Glomerular endothelial cell (primary cell): ENCODE measurements around the gene ICA1L. TPM values are rescaled to one million over a fixed set of nuclear protein-coding genes. Genes with fewer than 3 reads are reported as not detected.
"Not testable (repeated sequence)": the region's sequence is repeated elsewhere in the genome, so short reads cannot be mapped to it uniquely, and the experiment has no call there.

Source experiments
- DNase-seq: peaks from one replicate; pipeline ENCODE4 v3.0.0-alpha.2; 2011; ENCODE audit warnings: low read depth, low spot score; ENCODE audit errors: extremely low read depth
- total RNA-seq: library from RNA; depleted of rRNA; stranded (reverse); fragments of >200 nt; gene quantifications from 2 replicates; pipeline ENCODE4 v1.2.3, GENCODE V29; 2015

ICA1L gene
- total RNA-seq: 1.9 and 3.6 TPM in 2 replicates

DNA sequence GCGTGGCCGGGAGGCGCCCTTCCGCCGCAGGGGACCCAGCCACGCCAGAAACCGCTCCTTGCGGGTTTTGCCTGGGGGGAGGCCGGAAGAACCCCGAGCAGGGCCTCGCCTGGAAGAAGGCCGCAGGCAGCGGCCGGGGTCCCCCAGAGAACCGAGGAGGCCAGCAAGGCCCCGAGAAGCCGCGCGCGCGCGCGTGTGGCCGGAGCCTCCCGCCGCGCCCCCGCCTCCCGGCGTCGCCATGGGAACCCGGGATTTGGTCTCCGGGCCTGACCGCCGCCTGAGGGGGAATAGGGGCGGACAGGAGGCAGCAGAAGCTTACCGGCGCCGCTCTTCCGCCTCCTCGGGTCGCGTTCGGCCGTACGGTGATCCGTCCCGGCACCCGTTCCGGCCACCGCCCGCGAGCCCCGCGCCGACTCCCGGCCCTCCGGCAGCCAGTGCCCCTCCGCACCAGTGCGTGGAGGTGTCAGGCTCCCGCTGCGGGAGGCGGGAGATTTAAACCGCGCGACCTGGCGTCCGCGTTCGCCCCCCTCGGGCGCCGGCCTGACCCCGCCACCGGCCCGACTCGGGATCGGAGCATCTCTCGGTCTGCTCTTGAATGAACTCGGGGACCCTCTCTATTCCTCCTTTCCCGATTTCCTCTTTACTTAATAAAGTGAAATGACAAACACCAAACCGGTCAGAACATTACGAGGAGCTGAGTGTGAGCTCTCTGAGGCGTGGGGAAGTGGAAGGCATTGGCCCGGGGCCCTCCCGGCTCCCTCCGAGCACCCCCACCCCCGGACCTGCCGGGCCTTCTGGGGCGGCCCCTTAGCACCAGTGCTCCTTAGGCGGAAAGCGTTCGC, at the start of gene ICA1L:
ICA1L (minus strand) TSS at position 467 of the 842 bp plus-strand sequence. CDS start 42,757 bp downstream, outside the sequence.
- no peak for DNase-seq

DNA sequence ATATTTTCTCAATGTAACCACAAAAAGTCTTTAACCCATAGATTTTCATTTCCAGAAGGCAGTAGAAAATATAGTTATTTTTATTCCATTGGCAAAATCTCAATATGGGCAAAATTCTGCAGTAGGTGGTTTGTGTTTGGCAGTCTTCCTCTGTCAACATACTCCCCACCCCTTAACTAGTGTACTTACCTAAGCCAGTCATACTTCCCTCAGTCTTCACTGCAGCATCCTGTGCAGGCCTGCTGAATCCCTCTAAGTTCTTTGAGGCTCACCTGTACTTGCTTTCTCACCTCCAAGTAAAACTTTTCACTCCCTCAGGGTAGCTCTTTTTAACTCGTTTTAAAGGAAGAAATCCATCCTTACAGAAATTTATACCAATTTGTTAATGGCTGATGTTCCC, 47.3 kb upstream of the ICA1L start:
- no peak for DNase-seq

DNA sequence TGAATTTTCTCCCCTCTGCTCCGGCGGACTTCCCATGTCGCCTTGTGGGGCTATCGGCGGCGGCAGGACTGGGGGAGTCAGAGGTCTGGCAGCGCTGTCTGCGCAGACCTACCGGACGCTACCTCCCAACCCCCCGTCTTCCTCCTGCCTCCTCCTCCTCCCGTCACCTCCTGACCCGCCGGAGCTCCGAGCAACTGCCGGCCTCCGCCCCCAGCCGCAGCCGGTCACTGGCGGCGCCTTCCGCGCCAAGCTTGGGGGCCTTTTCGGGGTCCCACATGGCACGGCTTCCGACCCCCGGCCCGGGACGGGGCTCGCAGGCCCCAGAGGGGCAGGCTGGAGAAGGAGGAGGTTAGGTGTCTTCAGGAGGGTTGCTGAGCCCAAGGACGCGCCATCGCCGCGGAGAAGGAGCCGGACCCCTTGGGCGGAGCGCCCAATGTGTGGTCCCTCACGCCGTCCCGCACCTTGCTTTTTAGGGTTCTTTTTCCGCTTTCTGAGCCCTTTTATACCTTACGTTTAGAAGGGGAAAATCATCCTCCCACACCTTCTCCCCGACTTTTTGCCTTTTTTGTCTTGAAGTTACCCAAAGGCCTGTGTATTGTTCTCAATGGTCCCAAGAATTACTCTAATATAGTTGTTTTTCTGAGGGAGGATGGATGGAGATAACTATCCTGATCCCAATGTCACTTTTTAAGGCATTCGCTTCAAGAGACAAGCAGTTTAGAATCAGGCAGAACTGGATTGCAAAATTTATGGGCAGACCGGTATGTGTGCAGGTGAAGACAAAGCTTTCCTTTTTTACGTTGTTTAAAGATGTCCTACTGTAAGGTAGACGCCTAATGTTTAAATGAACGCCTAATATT, 41.0 kb upstream of the ICA1L start:
- not testable (repeated sequence) for DNase-seq

DNA sequence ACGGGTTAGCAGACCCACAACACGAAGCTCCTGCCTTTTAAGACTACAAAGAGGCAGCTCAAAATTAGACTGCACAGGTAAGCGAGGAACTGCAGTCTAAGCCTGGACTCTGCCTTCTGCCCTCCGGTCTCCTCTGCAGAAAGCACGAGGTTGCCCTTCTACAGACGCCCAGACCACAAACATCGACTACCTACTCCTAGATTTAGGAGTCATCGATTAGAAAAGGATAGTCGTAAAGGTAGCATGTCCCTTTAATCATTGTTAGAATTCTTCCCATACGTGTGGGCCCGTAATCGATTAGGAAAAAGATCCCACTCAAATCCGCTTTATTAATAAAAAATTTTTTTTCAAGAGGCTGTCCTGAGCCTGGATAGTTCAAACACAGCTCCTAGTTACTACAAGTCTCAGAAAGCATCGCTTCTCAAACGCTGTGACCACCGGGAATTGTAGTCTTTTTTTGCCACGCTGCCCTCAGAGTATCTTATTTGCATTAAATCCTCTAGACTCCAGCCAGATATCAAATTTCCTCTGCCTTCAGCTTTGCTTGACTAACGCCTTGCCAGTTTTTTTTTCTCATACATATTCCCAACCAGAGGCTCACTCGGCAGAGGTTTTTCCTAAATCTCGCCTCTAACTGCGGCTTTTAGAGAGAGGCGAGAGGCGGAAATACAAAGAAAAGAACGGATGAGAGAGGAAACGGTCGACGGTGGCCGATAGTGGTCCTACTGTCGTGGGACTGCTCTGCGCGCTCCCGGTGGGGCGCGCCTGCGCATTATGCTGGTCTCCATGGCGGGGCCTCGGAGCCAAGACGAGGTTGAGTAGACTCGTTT, 40.2 kb upstream of the ICA1L start, which contains the start of the genes CARF and WDR12:
CARF (plus strand) TSS at position 764 of the 830 bp plus-strand sequence. CDS start 29,628 bp downstream, outside the sequence.
WDR12 (minus strand) TSS at position 162 of the 830 bp plus-strand sequence. CDS start 197 bp downstream, outside the sequence.
- DNase-seq: peak; percentile 86

DNA sequence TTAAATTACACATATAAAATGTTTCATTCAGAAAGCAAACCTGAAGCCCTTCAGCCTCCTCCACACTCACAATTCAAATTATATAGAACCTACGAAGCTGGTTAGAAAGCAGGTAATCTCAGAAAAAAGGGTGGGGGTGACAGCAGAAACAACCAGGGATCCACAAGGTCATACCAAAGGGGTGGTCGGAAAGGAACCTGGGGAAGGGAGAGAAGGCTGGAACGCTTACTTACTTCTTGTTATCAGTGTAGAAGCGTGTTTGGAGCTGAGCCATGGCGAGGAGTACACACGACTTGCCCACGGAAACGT, 39.6 kb upstream of the ICA1L start:
- no peak for DNase-seq

DNA sequence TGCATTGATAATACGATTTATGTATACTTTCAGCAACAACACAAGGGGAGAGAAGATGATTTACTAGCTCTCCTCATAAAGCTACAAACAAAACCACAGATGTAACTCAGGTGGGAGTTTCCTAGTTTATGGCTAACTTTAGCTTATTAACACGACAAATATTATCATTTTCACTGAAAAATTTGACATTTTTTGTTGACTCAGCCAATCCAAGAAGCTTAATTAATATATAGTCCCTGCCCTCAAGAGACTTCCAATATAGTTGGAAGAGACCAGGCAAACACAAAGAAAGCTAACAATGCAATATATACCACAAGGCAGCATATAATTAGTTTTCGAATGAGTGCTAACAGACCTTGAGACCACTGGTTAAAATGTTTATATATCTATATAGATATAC, 39.1 kb upstream of the ICA1L start:
- no peak for DNase-seq

DNA sequence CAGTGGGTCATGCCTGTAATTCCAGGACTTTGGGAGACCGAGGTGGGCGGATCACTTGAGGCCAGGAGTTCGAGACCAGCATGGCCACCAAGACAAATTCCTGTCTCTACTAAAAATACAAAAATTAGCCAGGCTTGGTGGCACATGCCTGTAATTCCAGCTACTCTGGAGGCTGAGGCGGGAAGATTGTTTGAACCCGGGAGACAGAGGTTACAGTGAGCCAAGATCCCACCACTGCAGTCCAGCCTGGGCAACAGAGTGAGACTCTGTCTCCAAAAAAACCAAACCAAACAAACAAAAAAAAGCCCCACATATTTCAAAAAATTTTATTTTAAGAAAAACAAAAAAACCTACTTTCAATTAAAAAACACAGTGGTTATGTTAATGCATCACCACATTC, 38.7 kb upstream of the ICA1L start:
- not testable (repeated sequence) for DNase-seq

DNA sequence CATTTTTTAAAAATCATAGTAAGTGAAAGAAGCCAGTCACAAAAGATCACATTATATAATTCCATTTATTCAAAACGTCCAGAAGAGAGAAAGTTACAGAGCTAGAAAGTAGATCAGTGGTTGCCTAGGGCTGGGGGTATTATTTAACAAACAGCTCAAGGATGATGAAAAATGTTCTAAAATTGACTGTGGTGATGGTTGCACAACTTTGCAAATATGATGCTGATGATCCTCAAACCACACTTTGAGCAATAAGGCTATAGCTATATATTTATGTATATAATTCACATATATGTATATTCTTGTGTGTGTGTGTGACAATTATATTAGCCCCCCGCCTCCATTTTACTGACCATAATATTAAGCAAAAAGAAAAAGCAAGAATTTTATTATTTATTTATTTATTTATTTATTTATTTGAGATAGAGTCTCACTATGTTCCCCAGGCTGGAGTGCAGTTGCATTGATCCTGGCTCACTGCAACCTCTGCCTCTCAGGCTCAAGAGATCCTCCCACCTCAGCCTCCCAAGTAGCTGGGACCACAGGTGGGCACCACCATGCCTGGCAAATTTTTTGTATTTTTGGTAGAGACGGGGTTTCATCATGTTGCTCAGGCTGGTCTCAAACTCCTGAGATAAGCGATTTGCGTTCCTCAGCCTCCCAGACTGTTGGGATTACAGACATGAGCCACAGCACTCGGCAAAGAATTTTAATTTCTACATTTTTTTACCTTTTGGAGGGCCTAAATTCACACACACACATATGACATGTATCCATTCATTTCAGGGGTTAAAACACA, 38.0 kb upstream of the ICA1L start:
- DNase-seq: no peak

DNA sequence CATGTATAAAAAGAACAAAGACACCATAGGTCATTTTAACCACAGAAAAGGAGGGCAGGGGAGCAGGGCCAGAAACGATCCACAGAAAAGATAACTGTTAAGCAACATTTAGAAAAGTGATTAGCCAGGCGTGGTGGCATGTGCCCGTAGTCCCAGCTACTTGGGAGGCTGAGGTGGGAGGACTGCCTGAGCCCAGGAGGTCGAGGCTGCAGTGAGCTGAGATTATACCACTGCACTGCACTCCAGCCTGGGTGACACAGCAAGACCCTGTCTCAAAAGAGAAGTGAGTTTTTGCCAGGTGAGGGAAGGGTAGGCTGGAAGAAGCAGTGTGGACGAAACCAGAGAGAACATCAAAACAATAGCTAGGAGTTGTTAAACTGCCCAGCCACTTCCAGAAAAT, 36.6 kb upstream of the ICA1L start:
- DNase-seq: no peak

DNA sequence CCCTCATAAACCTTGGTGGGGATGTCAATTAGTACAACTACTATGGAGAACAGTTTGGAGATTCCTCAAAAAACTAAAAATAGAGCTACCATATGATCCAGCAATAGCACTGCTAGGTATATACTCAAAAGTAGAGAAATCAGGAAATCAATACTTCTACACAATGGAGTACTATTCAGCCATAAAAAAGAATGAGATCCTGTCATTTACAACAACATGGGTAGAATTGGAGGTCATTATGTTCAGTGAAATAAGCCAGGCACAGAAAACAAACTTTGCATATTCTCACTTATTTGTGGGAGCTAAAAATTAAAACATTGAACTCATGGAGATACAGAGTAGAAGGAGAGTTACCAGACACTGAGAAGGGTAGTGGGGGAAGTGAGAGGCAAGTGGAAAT, 33.9 kb upstream of the ICA1L start:
- not testable (repeated sequence) for DNase-seq

DNA sequence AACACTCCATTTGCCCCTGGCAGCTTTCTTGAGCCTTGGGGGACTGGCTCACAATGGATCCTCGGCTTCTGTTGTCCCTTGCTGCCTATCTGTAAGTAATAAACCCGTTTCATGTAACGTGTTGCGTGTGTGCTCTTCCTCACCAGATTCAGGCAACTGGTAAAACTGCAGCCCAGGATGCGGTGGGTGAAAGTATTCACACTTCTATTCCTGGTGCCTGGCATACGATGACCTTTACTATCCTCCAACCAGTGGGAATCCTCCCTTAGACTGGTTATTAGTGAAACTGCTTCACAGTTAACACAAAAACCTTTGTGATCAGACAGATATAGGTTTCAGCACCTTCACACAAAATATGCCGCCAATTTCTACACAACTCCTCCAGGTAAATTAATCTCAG, 13.6 kb upstream of the ICA1L start:
- DNase-seq: no peak

DNA sequence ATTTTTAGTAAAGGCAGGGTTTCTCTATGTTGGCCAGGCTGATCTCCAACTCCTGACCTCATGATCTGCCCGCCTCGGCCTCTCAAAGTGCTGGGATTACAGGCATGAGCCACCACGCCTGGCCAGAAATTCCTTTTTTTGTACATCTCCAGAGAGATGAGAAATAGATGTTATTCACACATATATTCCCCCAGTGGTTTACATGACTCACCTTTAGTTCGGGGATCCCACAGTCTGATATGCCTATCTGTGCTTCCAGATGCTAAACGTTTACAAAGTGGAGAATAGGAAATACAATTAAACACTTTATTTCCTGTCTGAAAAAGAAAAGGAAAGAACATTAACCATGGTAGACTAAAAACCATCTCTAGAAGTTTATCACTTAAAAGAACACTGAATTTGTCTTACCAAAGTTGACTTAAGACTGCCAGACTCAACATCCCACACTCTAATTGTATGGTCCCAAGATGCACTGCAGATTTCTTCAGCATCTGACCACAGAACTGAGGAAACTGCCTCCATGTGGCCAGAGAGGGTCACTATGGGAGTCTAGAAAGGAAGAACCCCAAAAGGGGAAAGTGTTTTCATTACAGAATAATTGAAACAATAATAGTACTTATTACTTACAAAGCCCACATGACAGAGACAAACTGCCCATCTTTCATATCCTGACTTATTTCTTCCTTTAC, 12.6 kb upstream of the ICA1L start:
- no peak for DNase-seq

DNA sequence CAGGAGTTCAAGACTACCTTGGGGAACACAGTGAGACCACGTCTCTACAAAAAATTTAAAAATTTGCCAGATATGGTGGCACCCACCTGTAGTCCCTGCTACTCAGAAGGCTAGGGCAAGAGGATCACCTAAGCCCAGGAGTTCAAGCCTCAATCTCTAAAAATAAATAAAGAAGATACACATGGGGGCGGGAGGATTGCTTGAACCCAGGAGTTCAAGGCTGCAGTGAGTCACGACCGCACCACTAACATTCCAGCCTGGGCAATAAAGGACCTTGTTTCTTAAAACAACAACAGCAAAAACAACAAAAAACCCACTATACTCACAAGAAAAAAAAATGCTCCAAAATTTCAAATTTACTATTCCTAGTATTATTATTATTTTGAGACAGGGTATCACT, 10.0 kb upstream of the ICA1L start:
- no peak for DNase-seq

DNA sequence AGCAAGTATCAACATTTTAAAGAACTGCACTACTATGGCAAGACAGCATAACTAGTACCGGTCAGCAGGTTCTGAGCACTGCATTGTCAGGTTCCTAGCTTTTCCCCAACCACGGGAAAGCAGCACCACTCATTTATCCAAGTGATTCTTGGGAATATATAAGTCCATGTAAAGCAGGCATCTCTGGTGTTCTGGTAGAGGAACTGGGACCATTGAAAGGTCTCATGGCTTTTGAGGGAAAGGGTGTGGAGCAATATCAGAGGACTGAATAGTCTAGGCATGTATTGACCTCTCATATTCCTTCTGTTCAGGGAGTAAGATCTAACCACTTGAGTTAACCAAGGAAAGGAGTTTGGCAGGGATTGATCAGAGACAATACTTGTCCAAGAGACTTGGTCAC, 6.1 kb upstream of the ICA1L start:
- no peak for DNase-seq

DNA sequence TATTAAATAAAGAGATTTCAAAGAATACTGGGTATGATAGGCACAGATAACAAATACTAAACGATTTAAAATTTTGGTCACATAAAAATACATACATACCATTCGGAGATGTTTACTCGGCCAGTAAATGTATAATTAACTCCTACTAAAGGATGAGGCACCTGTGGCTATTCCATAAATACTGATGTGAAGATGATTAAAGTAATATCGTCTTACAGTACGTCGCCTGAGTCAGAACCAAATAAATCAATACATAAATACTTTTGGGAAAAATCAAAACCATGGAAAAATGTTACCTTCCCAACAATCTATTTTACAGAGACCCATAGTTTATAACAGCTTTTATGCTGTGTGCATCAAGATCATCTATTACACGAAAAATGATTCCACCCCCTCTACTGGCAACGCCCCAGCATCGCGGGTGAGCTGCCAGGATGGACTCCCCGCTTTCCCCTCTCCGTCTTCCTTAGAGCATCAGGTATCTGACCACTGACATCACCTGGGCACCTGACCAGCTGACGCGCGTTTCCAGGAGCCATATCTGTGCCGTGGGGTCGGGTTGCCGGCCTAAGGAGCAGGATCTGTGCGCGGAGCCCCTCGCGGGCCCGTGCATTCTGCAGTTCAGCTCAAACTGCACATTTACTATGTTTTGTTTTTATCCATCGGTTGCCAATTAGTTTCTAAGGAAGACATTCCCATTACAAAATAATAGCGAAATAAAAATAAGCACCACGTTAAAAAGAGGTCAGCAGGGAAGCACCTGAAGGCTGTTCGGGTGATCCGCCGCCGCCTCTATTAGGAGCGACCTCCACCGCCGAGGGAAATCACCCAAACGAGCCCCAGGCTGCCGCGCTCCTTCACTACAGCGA, 901 bp downstream of the ICA1L start:
- no peak for DNase-seq

DNA sequence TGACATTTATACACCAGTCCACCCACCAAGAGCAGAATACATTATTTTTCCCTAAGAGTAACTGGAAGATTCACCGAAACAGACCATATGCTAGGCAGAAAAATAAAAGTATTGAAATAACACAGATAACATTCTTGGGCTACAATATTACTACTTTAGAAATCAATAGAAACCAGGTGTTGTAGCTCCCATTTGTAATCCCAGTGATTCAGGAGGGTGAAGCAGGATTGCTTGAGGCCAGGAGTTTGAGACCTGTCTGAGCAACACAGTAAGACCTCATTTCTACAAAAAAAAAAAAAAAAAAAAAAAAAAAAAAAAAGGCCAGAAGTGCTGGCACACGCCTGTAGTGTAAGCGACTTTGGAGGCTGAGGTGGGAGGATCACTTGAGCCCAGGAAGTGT, 9.6 kb downstream of the ICA1L start:
- DNase-seq: no peak

DNA sequence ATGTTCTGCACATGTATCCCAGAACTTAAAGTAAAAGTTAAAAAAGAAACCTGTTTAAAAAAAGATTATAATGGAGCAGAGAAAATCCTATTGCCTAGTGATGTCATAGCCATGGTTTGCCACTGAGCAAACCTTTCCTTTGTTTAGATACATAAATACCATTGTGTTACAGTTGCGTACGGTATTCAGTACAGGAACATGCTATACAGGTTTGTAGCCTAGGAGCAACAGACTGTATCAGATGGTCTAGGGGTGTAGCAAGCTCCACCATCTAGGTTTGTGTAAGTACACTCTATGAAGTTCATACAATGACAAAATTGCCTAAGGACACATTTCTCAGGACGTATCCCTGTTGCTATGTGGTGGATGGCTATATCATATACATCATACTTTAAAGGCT, 13.0 kb downstream of the ICA1L start:
- no peak for DNase-seq

DNA sequence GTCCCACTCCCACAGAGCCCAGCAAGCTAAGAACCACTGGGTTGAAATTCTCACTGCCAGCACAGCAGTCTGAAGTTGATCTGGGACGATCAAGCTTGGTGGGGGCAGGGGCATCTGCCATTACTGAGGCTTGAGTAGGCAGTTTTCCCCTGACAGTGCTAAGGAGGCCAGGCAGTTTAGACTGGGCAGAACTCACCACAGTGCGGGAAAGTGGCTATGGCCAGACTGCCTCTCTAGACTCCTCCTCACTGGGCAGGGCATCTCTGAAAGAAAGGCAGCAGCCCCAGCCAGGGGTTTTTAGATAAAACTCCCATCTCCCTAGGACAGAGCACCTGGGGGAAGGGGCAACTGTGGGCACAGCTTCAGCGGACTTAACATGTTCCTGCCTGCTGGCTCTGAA, 22.2 kb downstream of the ICA1L start:
- DNase-seq: not testable (repeated sequence)
